HG03095 (cell line): Measurements from ENCODE around the gene PGA4.

Source experiments
- ATAC-seq: cut with Tn5 transposase; IDR thresholded peaks from one replicate; pipeline ENCODE4 v1.9.1; 2021; ENCODE audit warnings: moderate library complexity; ENCODE audit not compliant: unreplicated experiment

PGA4 gene

DNA sequence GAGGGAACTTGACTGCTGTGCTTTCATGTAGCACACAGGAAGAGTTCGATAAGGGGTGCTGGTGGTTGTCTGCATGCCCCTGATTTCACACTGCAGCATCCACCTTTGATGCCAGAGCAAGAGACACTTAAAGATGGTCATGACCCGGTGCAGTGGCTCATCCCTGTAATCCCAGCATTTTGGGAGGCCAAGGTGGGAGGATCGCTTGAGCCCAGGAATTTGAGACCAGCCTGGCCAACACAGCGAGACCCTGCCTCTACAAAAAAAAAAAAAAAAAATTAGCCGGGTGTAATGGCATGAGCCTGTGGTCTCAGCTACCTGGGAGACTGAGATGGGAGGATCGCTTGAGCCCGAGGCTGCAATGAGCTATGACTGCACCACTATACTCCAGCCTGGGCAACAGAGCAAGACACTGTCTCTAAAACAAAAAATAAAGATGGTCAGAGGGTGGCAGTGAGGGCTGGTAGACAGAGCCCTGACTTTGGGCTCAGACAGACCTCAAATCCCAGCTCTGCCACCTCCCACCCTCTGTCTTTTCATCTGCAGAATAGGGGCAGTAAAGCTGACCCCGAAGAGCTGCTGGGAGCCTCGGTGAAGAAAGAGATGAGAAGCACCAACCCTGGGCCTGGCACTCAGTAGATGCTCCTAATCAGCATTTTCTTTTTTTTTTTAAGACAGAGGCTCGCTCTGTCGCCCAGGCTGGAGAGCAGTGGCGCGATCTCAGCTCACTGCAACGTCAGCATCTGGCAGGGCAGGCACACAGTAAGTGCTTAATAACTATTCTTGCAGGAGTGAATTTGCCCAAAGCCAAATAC lies 55.2 kb downstream of the PGA4 start:
- ATAC-seq: no peak

DNA sequence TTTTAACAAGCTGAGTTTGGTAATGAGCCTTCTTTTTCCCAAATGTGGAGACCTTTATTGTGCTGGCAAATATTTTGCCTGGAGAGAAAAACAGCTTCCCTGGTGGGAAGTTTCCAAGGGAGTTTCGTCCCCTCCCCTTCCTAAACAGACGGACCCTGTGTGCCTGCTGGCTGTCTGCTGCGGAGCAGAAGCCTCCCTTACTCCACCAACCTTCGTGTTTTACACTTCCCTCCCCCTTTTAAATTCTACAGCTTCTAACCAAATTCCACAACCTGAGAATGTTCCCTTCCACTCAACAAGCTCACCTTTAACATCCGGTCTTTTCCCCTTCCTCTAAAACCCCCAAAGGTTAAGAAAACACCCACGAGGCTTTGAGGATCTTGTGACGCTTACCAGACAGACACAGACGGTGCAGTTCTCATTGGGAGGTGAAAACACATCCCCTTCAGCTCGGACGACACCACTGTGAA lies 55.9 kb downstream of the PGA4 start:
- no peak for ATAC-seq

DNA sequence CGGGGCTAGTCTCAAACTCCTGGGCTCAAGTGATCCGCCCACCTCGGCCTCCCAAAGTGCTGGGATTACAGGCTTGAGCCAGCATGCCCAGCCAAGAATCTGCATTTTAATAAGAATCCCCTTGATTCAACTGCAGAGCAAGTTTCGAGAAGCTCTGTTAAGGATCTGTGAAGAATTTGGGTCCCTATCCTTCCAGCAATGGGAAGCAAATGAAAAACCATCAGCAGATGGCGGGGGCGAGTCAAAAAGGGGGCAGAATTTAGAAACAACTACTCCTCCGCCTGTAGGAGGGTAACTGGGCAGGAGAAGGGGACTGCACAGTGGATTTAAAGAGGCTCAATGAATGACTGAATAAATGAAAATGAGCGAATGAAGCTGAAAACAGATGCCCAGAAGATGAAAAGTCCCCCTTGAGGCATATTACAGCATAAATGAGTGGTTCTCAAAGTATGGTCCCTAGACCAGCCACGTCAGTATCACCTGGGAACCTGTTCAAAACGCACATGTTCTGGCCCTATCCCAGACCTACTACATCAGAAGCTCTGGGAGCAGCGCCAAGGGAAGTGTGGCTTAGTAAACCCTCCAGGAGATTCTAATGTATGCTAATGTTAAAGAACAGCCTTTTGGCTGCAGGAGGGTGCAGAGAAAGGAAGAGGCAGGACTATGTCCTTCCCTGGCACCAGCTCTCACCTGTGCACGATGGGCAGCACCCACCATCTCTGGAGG lies 58.0 kb downstream of the PGA4 start:
- no peak for ATAC-seq

DNA sequence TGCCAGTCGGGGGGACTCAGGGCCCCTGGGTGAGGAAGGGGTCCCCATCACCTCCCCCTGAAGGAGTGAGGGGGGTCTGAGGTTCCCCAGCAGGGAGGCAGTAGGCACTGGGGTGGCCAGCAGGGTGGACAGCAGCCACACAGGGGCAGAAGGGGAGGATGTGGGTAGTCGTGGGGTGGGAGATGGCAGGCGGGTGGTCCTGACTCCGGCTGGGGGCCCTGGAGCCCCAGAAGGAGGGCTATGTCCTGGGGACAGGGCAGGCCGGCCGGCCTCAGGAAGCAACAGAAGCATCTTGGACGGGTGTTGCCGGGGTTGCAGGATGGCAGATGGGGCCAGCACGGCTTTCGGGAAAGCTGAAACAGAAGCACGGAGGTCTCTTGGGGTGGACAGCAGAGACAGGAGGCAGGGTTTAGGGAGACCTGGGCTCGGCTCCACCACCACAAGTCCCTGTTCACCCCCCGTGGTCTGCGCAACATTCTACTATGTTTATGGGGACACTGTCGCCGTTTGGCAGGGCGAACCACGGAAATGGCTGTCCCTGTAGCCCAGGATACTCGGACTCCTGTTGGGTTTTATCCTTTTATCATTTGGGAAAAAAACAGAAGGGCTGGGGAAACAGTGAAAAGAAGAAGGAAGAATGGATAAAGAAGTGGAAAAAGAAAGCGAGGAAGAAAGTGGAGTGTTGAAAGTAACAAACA lies 58.9 kb downstream of the PGA4 start:
- no peak for ATAC-seq
